Prostate gland (tissue), 2 donors: ENCODE measurements around the gene AKAP12. TPM values are rescaled to one million over a fixed set of nuclear protein-coding genes. Genes with fewer than 3 reads are reported as not detected.

ENCODE experiments used
- DNase-seq: peaks from one replicate; pipeline ENCODE4 v3.0.0-alpha.2; 2019; ENCODE audit warnings: low spot score
- H3K27ac ChIP-seq, 2 donors: fragments of 200-600 bp; sonication (generic); 2 replicates each; pipeline ENCODE4 v1.5.1; 2017 to 2019
- H3K27me3 ChIP-seq: fragments of 200-600 bp; sonication (generic); replicated peaks from 2 replicates; pipeline ENCODE4 v1.5.1; 2019; ENCODE audit not compliant: insufficient read depth
- H3K36me3 ChIP-seq, 2 donors: fragments of 200-600 bp; sonication (generic); 1 replicate in 1 of 2; 2 replicates in 1 of 2; pipeline versions ENCODE4 v1.5.1 to v1.8.1; 2017 to 2019
- H3K4me1 ChIP-seq: fragments of 200-600 bp; sonication (generic); replicated peaks from 2 replicates; pipeline ENCODE4 v1.5.1; 2019
- H3K4me3 ChIP-seq, 2 donors: fragments of 200-600 bp; sonication (generic); 2 replicates each; pipeline ENCODE4 v1.5.1; 2017 to 2019
- H3K9me3 ChIP-seq: fragments of 200-600 bp; sonication (generic); 2 replicates; pipeline ENCODE4 v1.5.1; 2017
- CTCF ChIP-seq, 4 experiments: fragments of 200-600 bp in 2 of 4; fragments of 450-650 bp in 2 of 4; sonication (generic) in 2 of 4; IDR thresholded peaks; 1 replicate in 3 of 4; 2 replicates in 1 of 4; pipeline ENCODE4 v1.5.1; 2016 to 2019; ENCODE audit warnings: antibody characterized with exemption in 4 of 4, mild to moderate bottlenecking in 2 of 4, moderate library complexity in 2 of 4
- POLR2A ChIP-seq: fragments of 450-650 bp; IDR thresholded peaks from one replicate; pipeline ENCODE4 v1.6.1; 2016; ENCODE audit warnings: antibody characterized with exemption, mild to moderate bottlenecking
- POLR2AphosphoS5 ChIP-seq: sonication (generic); formaldehyde crosslinking; IDR thresholded peaks from one replicate; pipeline ENCODE4 v1.6.1; 2017; ENCODE audit warnings: antibody characterized with exemption
- WGBS: methylation state at CpG from one replicate; pipeline ENCODE4 v1.1.5; 2018; 5-methylcytosine and 5-hydroxymethylcytosine counted together
- intact Hi-C: fragments of 100-400 bp; cut with DNase I; formaldehyde crosslinking; loops from one replicate; pipeline ENCODE4 v1.14.2; 2022
- total RNA-seq, 2 donors: library from RNA; depleted of rRNA; stranded (reverse); fragments of >200 nt; gene quantifications; one replicate each; pipeline ENCODE4 v1.1.0, GENCODE V29; 2016

Gene AKAP12
- total RNA-seq, 2 donors from 2014 or later, result 29.4 to 159 TPM

- Histone ChIP-seq H3K27me3 (no peaks in the 10 kb centered on the region), H3K36me3 (no peaks in the 10 kb centered on the region), H3K27ac (no peak overlapping the region), H3K9me3 (no peaks in the 10 kb centered on the region), H3K4me3 (no peak overlapping the region), H3K4me1 (peaks cover 8% of the 10 kb centered on the region)
- 92% methylated on average over 7 of the region's 7 CpGs for WGBS
- DNase-seq, result no peak
- intact Hi-C loops, result no loop called here
- TF ChIP-seq POLR2AphosphoS5 (no peak), POLR2A (no peak), CTCF (IDR thresholded peaks at IDR 0.05) (no peak)
These were observed 80.4 kb downstream of the AKAP12 start for GRCh38 chr6:151320140-151320539.

GRCh38 chr6:151321438-151321837 lies 81.7 kb downstream of the AKAP12 start:
- no peak overlapping the region for H3K4me3 ChIP-seq
- no peaks in the 10 kb centered on the region for H3K36me3 ChIP-seq
- DNase-seq, result no peak
- H3K27me3 ChIP-seq, result no peaks in the 10 kb centered on the region
- TF ChIP-seq POLR2A (no peak), CTCF (IDR thresholded peaks at IDR 0.05) (no peak), POLR2AphosphoS5 (no peak)
- intact Hi-C loops, result no loop called here
- no peak overlapping the region for H3K27ac ChIP-seq
- H3K9me3 ChIP-seq, result no peaks in the 10 kb centered on the region
- peaks cover 17% of the 10 kb centered on the region for H3K4me1 ChIP-seq
- WGBS, result 100% methylated on average over 1 of the region's 1 CpG

- Histone ChIP-seq H3K4me3 (no peak overlapping the region), H3K36me3 (no peaks in the 10 kb centered on the region), H3K4me1 (peaks cover 17% of the 10 kb centered on the region), H3K9me3 (no peaks in the 10 kb centered on the region), H3K27ac (no peak overlapping the region), H3K27me3 (no peaks in the 10 kb centered on the region)
- DNase-seq, result no peak
- 88% methylated on average over 9 of the region's 9 CpGs for WGBS
- intact Hi-C loops, result no loop called here
- no peak for TF ChIP-seq POLR2AphosphoS5
These were observed 82.8 kb downstream of the AKAP12 start for GRCh38 chr6:151322570-151322969.

GRCh38 chr6:151323791-151324487 lies 84.2 kb downstream of the AKAP12 start:
- H3K27me3 ChIP-seq, result no peaks in the 10 kb centered on the region
- WGBS, result 21% methylated on average over 12 of the region's 12 CpGs
- H3K27ac ChIP-seq, result no peak overlapping the region
- intact Hi-C loops, result loop anchor here (1.0 to 2.0 kb wide), 2 partner anchors 84 to 309 kb away; no protein-coding TSS in a partner anchor
- H3K9me3 ChIP-seq, result no peaks in the 10 kb centered on the region
- H3K4me3 ChIP-seq, result no peak overlapping the region
- peak; percentile 72 for TF ChIP-seq POLR2AphosphoS5
- no peak for TF ChIP-seq POLR2A
- peak; percentile 94 to 97 (median 96) for TF ChIP-seq CTCF (IDR thresholded peaks at IDR 0.05)
- DNase-seq, result peak; percentile 61
- H3K36me3 ChIP-seq, result no peaks in the 10 kb centered on the region
- H3K4me1 ChIP-seq, result peaks cover 17% of the 10 kb centered on the region

GRCh38 chr6:151324488-151324825 lies 84.7 kb downstream of the AKAP12 start:
- Histone ChIP-seq H3K4me3 (no peak overlapping the region), H3K4me1 (peaks cover 17% of the 10 kb centered on the region), H3K9me3 (no peaks in the 10 kb centered on the region), H3K36me3 (no peaks in the 10 kb centered on the region), H3K27me3 (no peaks in the 10 kb centered on the region), H3K27ac (no peak overlapping the region)
- WGBS, result 25% methylated on average over 6 of the region's 6 CpGs
- TF ChIP-seq POLR2AphosphoS5 (no peak), POLR2A (no peak), CTCF (IDR thresholded peaks at IDR 0.05) (no peak)
- no peak for DNase-seq
- intact Hi-C loops, result loop anchor here (1.0 to 2.0 kb wide), 2 partner anchors 84 to 310 kb away; no protein-coding TSS in a partner anchor
